ENCODE data around the gene PSMA8. TPM values are rescaled to one million over a fixed set of nuclear protein-coding genes. Genes with fewer than 3 reads are reported as not detected.

The PSMA8 gene
- total and polyA plus RNA-seq, 2 of the 13 experiments (the other 11 are each of a cell fraction or from before 2014, with no cell fraction given) = not detected

DNA sequence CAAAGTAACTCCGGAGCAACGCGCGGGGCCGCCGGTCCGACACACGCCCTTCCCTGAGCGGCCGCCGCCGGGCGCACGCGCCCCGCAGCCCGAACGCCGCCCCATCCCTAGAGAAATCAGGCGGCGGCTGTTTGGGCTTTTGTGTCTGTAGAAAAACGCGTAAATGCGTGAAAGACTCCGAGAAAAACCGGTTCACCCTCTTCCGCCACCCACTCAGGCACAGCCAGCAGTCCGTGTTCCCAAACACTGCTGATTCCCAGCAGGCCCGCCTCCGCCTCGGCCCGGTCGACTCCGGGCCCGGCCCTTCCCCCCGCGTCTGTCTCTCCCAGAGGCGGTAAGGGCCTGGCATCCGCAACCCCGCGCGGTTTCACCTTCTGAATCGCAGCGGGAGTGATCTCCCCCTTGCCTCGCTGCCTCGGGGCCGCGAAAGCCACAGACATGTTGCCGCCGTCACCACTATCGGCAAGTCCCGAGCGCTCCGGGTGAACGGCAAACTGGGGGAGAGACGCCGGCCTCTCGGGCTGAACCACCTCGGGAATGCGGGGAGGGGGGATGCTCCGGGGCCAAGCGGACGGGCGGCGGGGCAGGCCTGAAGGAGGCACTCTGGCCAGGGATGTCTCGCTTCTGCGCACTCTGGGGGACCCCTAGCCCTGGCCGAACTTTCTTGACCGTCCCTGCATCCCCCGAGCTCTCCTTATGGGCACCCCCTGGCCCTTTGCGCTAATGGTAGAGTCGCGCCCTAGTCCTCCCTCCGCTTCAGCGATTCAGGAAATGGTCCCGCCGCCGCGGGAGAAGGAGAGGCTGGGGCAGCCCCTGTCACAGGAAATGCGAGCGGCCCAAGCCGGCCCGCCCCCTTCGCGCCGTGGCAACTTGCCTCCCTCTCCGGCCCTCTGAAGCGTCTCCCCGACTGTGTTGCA lies 43.3 kb upstream of the PSMA8 start, which contains the start of gene SS18 (continued):
- TF ChIP-seq TAF15 (IDR thresholded peaks at IDR 0.05; ENCODE audit: low read depth, low read length, poor library complexity, severe bottlenecking) (no peak), ZFP82 (CRISPR knock-in tag; IDR thresholded peaks at IDR 0.05; ENCODE audit: borderline replicate concordance) (no peak), SIN3A (IDR thresholded peaks at IDR 0.05; ENCODE audit: borderline replicate concordance, low read depth, low read length) (peak; percentile 83; the same call in 1 of the 2 replicates), ZNF510 (CRISPR knock-in tag; IDR thresholded peaks at IDR 0.05; ENCODE audit: low read depth) (peak; percentile 29; the same call in 1 of the 2 replicates), ZNF547 (CRISPR knock-in tag; IDR thresholded peaks at IDR 0.05) (peak; percentile 58; the same call in 1 of the 2 replicates), TMF1 (CRISPR knock-in tag; IDR thresholded peaks at IDR 0.05; ENCODE audit: low read depth) (0 out of 2 replicates have a peak, but pooled peaks have one; percentile 8), HOXA3 (CRISPR knock-in tag; IDR thresholded peaks at IDR 0.05) (0 out of 2 replicates have a peak, but pooled peaks have one; percentile 19), ZNF367 (CRISPR knock-in tag; IDR thresholded peaks at IDR 0.05; ENCODE audit: borderline replicate concordance) (no peak), ZNF646 (CRISPR knock-in tag; IDR thresholded peaks at IDR 0.05) (no peak), ZNF34 (CRISPR knock-in tag; IDR thresholded peaks at IDR 0.05; ENCODE audit: borderline replicate concordance) (no peak), SSRP1 (CRISPR knock-in tag; IDR thresholded peaks at IDR 0.05) (no peak), ZFP36 (IDR thresholded peaks at IDR 0.05; ENCODE audit: borderline replicate concordance, low read depth, low read length, partially characterized antibody) (no peak), NFKB2 (CRISPR knock-in tag; IDR thresholded peaks at IDR 0.05; ENCODE audit: borderline replicate concordance) (peak; percentile 62; the same call in 1 of the 2 replicates), MIER2 (CRISPR knock-in tag; IDR thresholded peaks at IDR 0.05) (no peak), EZH2 (conservative IDR thresholded peaks at IDR 0.05; ENCODE audit: low read depth, low read length) (no peak), NR0B2 (CRISPR knock-in tag; IDR thresholded peaks at IDR 0.05) (peak; percentile 61; the same call in 1 of the 2 replicates), TAF1 (CRISPR knock-in tag; IDR thresholded peaks at IDR 0.05) (peak; percentile 93)
- TF ChIP-seq, protein P1, sequence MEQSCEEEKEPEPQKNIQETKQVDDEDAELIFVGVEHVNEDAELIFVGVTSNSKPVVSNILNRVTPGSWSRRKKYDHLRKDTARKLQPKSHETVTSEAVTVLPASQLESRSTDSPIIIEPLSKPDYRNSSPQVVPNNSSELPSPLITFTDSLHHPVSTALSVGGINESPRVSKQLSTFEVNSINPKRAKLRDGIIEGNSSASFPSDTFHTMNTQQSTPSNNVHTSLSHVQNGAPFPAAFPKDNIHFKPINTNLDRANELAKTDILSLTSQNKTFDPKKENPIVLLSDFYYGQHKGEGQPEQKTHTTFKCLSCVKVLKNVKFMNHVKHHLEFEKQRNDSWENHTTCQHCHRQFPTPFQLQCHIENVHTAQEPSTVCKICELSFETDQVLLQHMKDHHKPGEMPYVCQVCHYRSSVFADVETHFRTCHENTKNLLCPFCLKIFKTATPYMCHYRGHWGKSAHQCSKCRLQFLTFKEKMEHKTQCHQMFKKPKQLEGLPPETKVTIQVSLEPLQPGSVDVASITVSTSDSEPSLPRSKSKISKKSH (CRISPR knock-in tag; IDR thresholded peaks at IDR 0.05; ENCODE audit: borderline replicate concordance) = 0 out of 2 replicates have a peak, but pooled peaks have one; percentile 32

Measured in HepG2 (cell line).